Skeletal muscle satellite cell (primary cell): ENCODE measurements around the gene BTBD9.

ENCODE experiments used
- H3K27me3 ChIP-seq: 2 replicates; pipeline ENCODE4 v1.7.0; 2013; ENCODE audit warnings: low read length; ENCODE audit not compliant: control insufficient read depth, insufficient read depth
- H3K36me3 ChIP-seq: 2 replicates; pipeline ENCODE4 v1.7.0; 2013; ENCODE audit warnings: mild to moderate bottlenecking, control low read depth, low read length; ENCODE audit not compliant: insufficient read depth
- H3K4me1 ChIP-seq: 2 replicates; pipeline ENCODE4 v1.7.0; 2013; ENCODE audit warnings: low read length; ENCODE audit not compliant: control insufficient read depth, insufficient read depth
- H3K4me2 ChIP-seq: 2 replicates; pipeline ENCODE4 v1.7.0; 2013; ENCODE audit warnings: mild to moderate bottlenecking, low read length
- H3K4me3 ChIP-seq: 2 replicates; pipeline ENCODE4 v1.7.0; 2013; ENCODE audit warnings: low read length
- H3K9ac ChIP-seq: 2 replicates; pipeline ENCODE4 v1.7.0; 2013; ENCODE audit warnings: mild to moderate bottlenecking, low read depth, low read length, moderate library complexity
- H3K9me3 ChIP-seq: replicated peaks from 2 replicates; pipeline ENCODE4 v1.7.0; 2013; ENCODE audit warnings: mild to moderate bottlenecking, control low read depth, low read length

BTBD9 gene

GRCh38 chr6:38151580-38152500 lies 487.9 kb downstream of the BTBD9 start:
- no peaks in the 10 kb centered on the region for H3K9me3 ChIP-seq
- H3K9ac ChIP-seq, result no peak overlapping the region
- H3K4me1 ChIP-seq, result peaks cover 12% of the 10 kb centered on the region
- H3K4me3 ChIP-seq, result no peak overlapping the region
- peaks cover 17% of the 10 kb centered on the region for H3K36me3 ChIP-seq
- no peaks in the 10 kb centered on the region for H3K27me3 ChIP-seq
- no peak overlapping the region for H3K4me2 ChIP-seq

- H3K4me2 ChIP-seq, result no peak overlapping the region
- no peaks in the 10 kb centered on the region for H3K27me3 ChIP-seq
- H3K36me3 ChIP-seq, result peaks cover 16% of the 10 kb centered on the region
- no peak overlapping the region for H3K4me3 ChIP-seq
- H3K4me1 ChIP-seq, result peaks cover 15% of the 10 kb centered on the region
- no peaks in the 10 kb centered on the region for H3K9me3 ChIP-seq
- no peak overlapping the region for H3K9ac ChIP-seq
Measured at GRCh38 chr6:38150681-38151296, 488.9 kb downstream of the BTBD9 start.

GRCh38 chr6:38150021-38150420 lies 489.7 kb downstream of the BTBD9 start:
- Histone ChIP-seq H3K27me3 (no peaks in the 10 kb centered on the region), H3K9me3 (no peaks in the 10 kb centered on the region), H3K4me1 (peaks cover 9% of the 10 kb centered on the region), H3K9ac (no peak overlapping the region), H3K4me3 (no peak overlapping the region), H3K36me3 (peaks cover 16% of the 10 kb centered on the region), H3K4me2 (no peak overlapping the region)

- H3K4me1 ChIP-seq, result peaks cover 9% of the 10 kb centered on the region
- no peaks in the 10 kb centered on the region for H3K27me3 ChIP-seq
- no peaks in the 10 kb centered on the region for H3K9me3 ChIP-seq
- H3K4me2 ChIP-seq, result no peak overlapping the region
- H3K4me3 ChIP-seq, result no peak overlapping the region
- peaks cover 16% of the 10 kb centered on the region for H3K36me3 ChIP-seq
- no peak overlapping the region for H3K9ac ChIP-seq
Measured at GRCh38 chr6:38149531-38149930, 490.2 kb downstream of the BTBD9 start.

- H3K4me3 ChIP-seq, result no peak overlapping the region
- H3K36me3 ChIP-seq, result peaks cover 13% of the 10 kb centered on the region
- no peaks in the 10 kb centered on the region for H3K27me3 ChIP-seq
- no peak overlapping the region for H3K4me2 ChIP-seq
- H3K4me1 ChIP-seq, result peaks cover 11% of the 10 kb centered on the region
- no peak overlapping the region for H3K9ac ChIP-seq
- no peaks in the 10 kb centered on the region for H3K9me3 ChIP-seq
Measured at GRCh38 chr6:38148606-38149005, 491.1 kb downstream of the BTBD9 start.

GRCh38 chr6:38146734-38147027 lies 493.0 kb downstream of the BTBD9 start:
- Histone ChIP-seq H3K4me3 (no peak overlapping the region), H3K9ac (no peak overlapping the region), H3K36me3 (peaks cover 12% of the 10 kb centered on the region), H3K4me2 (no peak overlapping the region), H3K9me3 (no peaks in the 10 kb centered on the region), H3K4me1 (peaks cover 19% of the 10 kb centered on the region), H3K27me3 (no peaks in the 10 kb centered on the region)

- no peaks in the 10 kb centered on the region for H3K9me3 ChIP-seq
- no peaks in the 10 kb centered on the region for H3K27me3 ChIP-seq
- H3K36me3 ChIP-seq, result peaks cover 12% of the 10 kb centered on the region
- H3K9ac ChIP-seq, result no peak overlapping the region
- no peak overlapping the region for H3K4me2 ChIP-seq
- H3K4me3 ChIP-seq, result no peak overlapping the region
- H3K4me1 ChIP-seq, result peaks cover 19% of the 10 kb centered on the region
Measured at GRCh38 chr6:38146021-38146733, 493.6 kb downstream of the BTBD9 start.

GRCh38 chr6:38144365-38144945 lies 495.3 kb downstream of the BTBD9 start:
- H3K27me3 ChIP-seq, result no peaks in the 10 kb centered on the region
- H3K36me3 ChIP-seq, result peaks cover 9% of the 10 kb centered on the region
- no peak overlapping the region for H3K9ac ChIP-seq

GRCh38 chr6:38143191-38144150 lies 496.3 kb downstream of the BTBD9 start:
- Histone ChIP-seq H3K9ac (no peak overlapping the region), H3K9me3 (no peaks in the 10 kb centered on the region), H3K4me1 (peaks cover 19% of the 10 kb centered on the region), H3K27me3 (no peaks in the 10 kb centered on the region), H3K36me3 (peaks cover 11% of the 10 kb centered on the region), H3K4me2 (no peak overlapping the region), H3K4me3 (no peak overlapping the region)

More at GRCh38 chr6:38144365-38144945, 495.3 kb downstream of the BTBD9 start:
- H3K4me2 ChIP-seq, result no peak overlapping the region
- H3K9me3 ChIP-seq, result no peaks in the 10 kb centered on the region
- no peak overlapping the region for H3K4me3 ChIP-seq
- H3K4me1 ChIP-seq, result peaks cover 19% of the 10 kb centered on the region

GRCh38 chr6:38142178-38142902 lies 497.4 kb downstream of the BTBD9 start:
- H3K4me2 ChIP-seq, result no peak overlapping the region
- H3K36me3 ChIP-seq, result peaks cover 14% of the 10 kb centered on the region
- H3K27me3 ChIP-seq, result no peaks in the 10 kb centered on the region

More at GRCh38 chr6:38142178-38142902, 497.4 kb downstream of the BTBD9 start:
- Histone ChIP-seq H3K9ac (no peak overlapping the region), H3K4me1 (peaks cover 19% of the 10 kb centered on the region), H3K9me3 (no peaks in the 10 kb centered on the region), H3K4me3 (no peak overlapping the region)
